Measurements from ENCODE around the gene ROMO1.

The ROMO1 gene

GRCh38 chr20:35699127-35699956 is at the start of gene ROMO1, which contains the start of gene NFS1:
ROMO1 (plus strand) TSS chr20:35699405; CDS start chr20:35699633, 228 bp downstream.
NFS1 (minus strand) TSS chr20:35699352; CDS start chr20:35699288, 64 bp downstream.
- peak; percentile 95 for DNase-seq (ENCODE audit: low spot score)

GRCh38 chr20:35650632-35651031 is 48.6 kb upstream of the ROMO1 start:
- DNase-seq (ENCODE audit: low spot score) = no peak

GRCh38 chr20:35651958-35652357 is 47.2 kb upstream of the ROMO1 start:
- no peak for DNase-seq (ENCODE audit: low spot score)

GRCh38 chr20:35652641-35653429 is 46.4 kb upstream of the ROMO1 start:
- DNase-seq (ENCODE audit: low spot score) = no peak

- DNase-seq (ENCODE audit: low spot score) = no peak
Measured at GRCh38 chr20:35653430-35653734, 45.8 kb upstream of the ROMO1 start.

- DNase-seq (ENCODE audit: low spot score) = no peak
Measured at GRCh38 chr20:35653893-35654292, 45.3 kb upstream of the ROMO1 start.

- no peak for DNase-seq (ENCODE audit: low spot score)
Measured at GRCh38 chr20:35654415-35654814, 44.8 kb upstream of the ROMO1 start.

GRCh38 chr20:35657271-35657670 is 41.9 kb upstream of the ROMO1 start:
- no peak for DNase-seq (ENCODE audit: low spot score)

- DNase-seq (ENCODE audit: low spot score) = no peak
Measured at GRCh38 chr20:35660122-35660937, 38.9 kb upstream of the ROMO1 start.

- no peak for DNase-seq (ENCODE audit: low spot score)
Measured at GRCh38 chr20:35661053-35661452, 38.2 kb upstream of the ROMO1 start.

- no peak for DNase-seq (ENCODE audit: low spot score)
Measured at GRCh38 chr20:35661908-35662307, 37.3 kb upstream of the ROMO1 start.

- DNase-seq (ENCODE audit: low spot score) = no peak
Measured at GRCh38 chr20:35662551-35662950, 36.7 kb upstream of the ROMO1 start.

- DNase-seq (ENCODE audit: low spot score) = peak; percentile 29
Measured at GRCh38 chr20:35663516-35664465, 35.4 kb upstream of the ROMO1 start.

- peak; percentile 99 for DNase-seq (ENCODE audit: low spot score)
Measured at GRCh38 chr20:35664466-35665206, 34.6 kb upstream of the ROMO1 start, which contains the start of the genes CPNE1 and RBM12. CPNE1 (minus strand) TSS chr20:35664900; CDS start chr20:35632923, 31,977 bp downstream. RBM12 (minus strand) TSS chr20:35664900; CDS start chr20:35655322, 9,578 bp downstream.

- DNase-seq (ENCODE audit: low spot score) = no peak
Measured at GRCh38 chr20:35665949-35666288, 33.3 kb upstream of the ROMO1 start.

GRCh38 chr20:35669221-35669620 is 30.0 kb upstream of the ROMO1 start:
- DNase-seq (ENCODE audit: low spot score) = no peak

- no peak for DNase-seq (ENCODE audit: low spot score)
Measured at GRCh38 chr20:35669681-35670080, 29.5 kb upstream of the ROMO1 start.

GRCh38 chr20:35673884-35674283 is 25.3 kb upstream of the ROMO1 start:
- DNase-seq (ENCODE audit: low spot score) = no peak

GRCh38 chr20:35674921-35675320 is 24.3 kb upstream of the ROMO1 start:
- DNase-seq (ENCODE audit: low spot score) = no peak

GRCh38 chr20:35680452-35681183 is 18.6 kb upstream of the ROMO1 start:
- DNase-seq (ENCODE audit: low spot score) = no peak
